HFF-Myc (cell line): ENCODE measurements around the gene SNRK.

ENCODE experiments used
- DNase-seq: peaks from one replicate; pipeline ENCODE4 v3.0.0-alpha.2; 2011; ENCODE audit warnings: low read depth; ENCODE audit errors: extremely low read depth
- H3K4me3 ChIP-seq: replicated peaks from 2 replicates; pipeline ENCODE4 v1.5.1; 2011; ENCODE audit warnings: low read depth, mild to moderate bottlenecking, control low read depth, low read length
- CTCF ChIP-seq: IDR thresholded peaks from 2 replicates; pipeline ENCODE4 v1.5.1; 2012; ENCODE audit warnings: mild to moderate bottlenecking, low read depth, low read length, control low read depth; ENCODE audit errors: missing control alignments

The SNRK gene

GRCh38 chr3:43340403-43340802 is 54.1 kb downstream of the SNRK start:
- no peak for TF ChIP-seq CTCF
- H3K4me3 ChIP-seq: no peak overlapping the region
- DNase-seq: no peak

GRCh38 chr3:43341788-43342187 is 55.4 kb downstream of the SNRK start:
- DNase-seq: no peak
- no peak overlapping the region for H3K4me3 ChIP-seq
- no peak for TF ChIP-seq CTCF

- no peak overlapping the region for H3K4me3 ChIP-seq
- TF ChIP-seq CTCF: no peak
- DNase-seq: no peak
Measured at GRCh38 chr3:43343185-43343584, 56.8 kb downstream of the SNRK start.

- DNase-seq: no peak
- no peak overlapping the region for H3K4me3 ChIP-seq
- no peak for TF ChIP-seq CTCF
Measured at GRCh38 chr3:43343815-43344214, 57.5 kb downstream of the SNRK start.

GRCh38 chr3:43344520-43344919 is 58.2 kb downstream of the SNRK start:
- no peak for TF ChIP-seq CTCF
- H3K4me3 ChIP-seq: no peak overlapping the region
- DNase-seq: no peak

GRCh38 chr3:43345246-43345645 is 58.9 kb downstream of the SNRK start:
- no peak overlapping the region for H3K4me3 ChIP-seq
- TF ChIP-seq CTCF: no peak
- DNase-seq: no peak

GRCh38 chr3:43345877-43346276 is 59.5 kb downstream of the SNRK start:
- no peak overlapping the region for H3K4me3 ChIP-seq
- TF ChIP-seq CTCF: no peak
- DNase-seq: no peak
